Ovary (tissue), 9 donors: Measurements from ENCODE around the gene GRID1. TPM values are rescaled to one million over a fixed set of nuclear protein-coding genes. Genes with fewer than 3 reads are reported as not detected.

ENCODE experiments used
- DNase-seq, 5 donors: peaks; one replicate each; pipeline ENCODE4 v3.0.0-alpha.2; 2019 to 2020
- H3K27ac ChIP-seq, 2 donors: fragments of 200-600 bp; one replicate each; pipeline versions ENCODE4 v1.5.1 to v1.8.0; 2019 to 2022
- H3K27me3 ChIP-seq: fragments of 200-600 bp; one replicate; pipeline ENCODE4 v1.8.0; 2022
- H3K36me3 ChIP-seq: fragments of 200-600 bp; sonication (generic); one replicate; pipeline ENCODE4 v1.5.1; 2019
- H3K4me1 ChIP-seq: one replicate; pipeline ENCODE4 v1.8.1; 2013; ENCODE audit warnings: mild to moderate bottlenecking, moderate library complexity; ENCODE audit not compliant: insufficient read depth
- H3K4me3 ChIP-seq: fragments of 200-600 bp; sonication (generic); one replicate; pipeline ENCODE4 v1.5.1; 2017
- H3K9me3 ChIP-seq, 2 donors: fragments of 200-600 bp in 1 of 2; sonication (generic) in 1 of 2; one replicate each; pipeline versions ENCODE4 v1.5.1 to v1.8.1; 2013 to 2019; ENCODE audit warnings: mild to moderate bottlenecking in 1 of 2, moderate library complexity in 1 of 2
- CTCF ChIP-seq, 3 donors: fragments of 450-650 bp in 2 of 3; fragments of 200-600 bp in 1 of 3; IDR thresholded peaks; one replicate each; pipeline versions ENCODE4 v1.5.1 to v1.8.0; 2016 to 2022; ENCODE audit warnings: antibody characterized with exemption in 3 of 3, mild to moderate bottlenecking in 1 of 3
- EP300 ChIP-seq: sonication (generic); formaldehyde crosslinking; IDR thresholded peaks from one replicate; pipeline ENCODE4 v1.6.1; 2017; ENCODE audit warnings: antibody characterized with exemption
- POLR2A ChIP-seq: fragments of 450-650 bp; IDR thresholded peaks from one replicate; pipeline ENCODE4 v1.6.1; 2017; ENCODE audit warnings: antibody characterized with exemption, mild to moderate bottlenecking, moderate library complexity
- WGBS, 3 donors: extraction: QIAGEN DNeasy Blood & Tissue Kit in 1 of 3; methylation state at CpG; one replicate each; pipeline versions ENCODE4 v1.1.5 to v1.1.7; 2013 to 2017; 5-methylcytosine and 5-hydroxymethylcytosine counted together
- intact Hi-C, 4 donors: fragments of 100-400 bp; cut with DNase I; formaldehyde crosslinking; loops; one replicate each; pipeline versions ENCODE4 v1.11.0 to v1.15.1; 2022 to 2023
- polyA plus RNA-seq, 2 donors: library from polyadenylated mRNA; stranded (reverse); fragments of 200-250 nt in 1 of 2; fragments of 350-450 nt in 1 of 2; fragmentation: Illumina TruSeq in 1 of 2; extraction: RNeasy Lipid Tissue Mini Kit (QIAGEN cat#74804) in 1 of 2; gene quantifications; one replicate each; pipeline ENCODE4 v1.2.3, GENCODE V29; 2013 to 2014
- total RNA-seq, 7 donors: library from RNA; depleted of rRNA in 2 of 7; stranded (reverse); fragments of >200 nt in 2 of 7; fragmentation: NEBNext Ultra II Directional in 3 of 7; extraction: Animal tissue kit (Norgen Biotek cat#: 25700) in 3 of 7; gene quantifications; one replicate each; pipeline versions ENCODE4 v1.1.0 to v1.2.4, GENCODE V29; 2016 to 2023
- donor health status: DM: no; HTN: no; CAD: no; lungs with moderate emphysema.
- donor health status: DM: no; HTN: no; CAD: no.
- donor health status: Bipolar disorder and iron deficiency.
- donor health status: DM: yes; HTN: yes; CAD: no.
- donor health status: DM: no; HTN: no; CAD: no.
- donor health status: DM: yes; HTN: yes; CAD: no.

The GRID1 gene
- total and polyA plus RNA-seq, 9 donors = 0.57 to 6.2 (median 1.8) TPM

- Histone ChIP-seq H3K4me3 (no peak overlapping the region), H3K36me3 (no peaks in the 10 kb centered on the region), H3K27me3 (no peaks in the 10 kb centered on the region), H3K27ac (no peak overlapping the region), H3K4me1 (no peaks in the 10 kb centered on the region), H3K9me3 (no peaks in the 10 kb centered on the region)
- 65 to 72% (median 65%) methylated on average over 1 of the region's 1 CpG for WGBS, 3 donors
- TF ChIP-seq EP300 = no peak
- no peak for TF ChIP-seq POLR2A
- TF ChIP-seq CTCF (IDR thresholded peaks at IDR 0.05) = no peak
- DNase-seq = no peak
- intact Hi-C loops = no loop called here
Measured at GRCh38 chr10:85832988-85833387, 533.6 kb downstream of the GRID1 start.

GRCh38 chr10:85831422-85831821 is 535.2 kb downstream of the GRID1 start:
- WGBS, 3 donors = 66 to 77% (median 66%) methylated on average over 3 of the region's 3 CpGs
- intact Hi-C loops = no loop called here
- H3K4me1 ChIP-seq = no peaks in the 10 kb centered on the region
- no peaks in the 10 kb centered on the region for H3K9me3 ChIP-seq
- H3K27ac ChIP-seq = no peak overlapping the region
- TF ChIP-seq EP300 (no peak), CTCF (IDR thresholded peaks at IDR 0.05) (no peak), POLR2A (no peak)
- H3K27me3 ChIP-seq = no peaks in the 10 kb centered on the region
- DNase-seq = no peak
- H3K4me3 ChIP-seq = no peak overlapping the region
- no peaks in the 10 kb centered on the region for H3K36me3 ChIP-seq

GRCh38 chr10:85826377-85826776 is 540.2 kb downstream of the GRID1 start:
- Histone ChIP-seq H3K4me1 (no peaks in the 10 kb centered on the region), H3K36me3 (no peaks in the 10 kb centered on the region), H3K4me3 (no peak overlapping the region), H3K9me3 (no peaks in the 10 kb centered on the region), H3K27ac (no peak overlapping the region), H3K27me3 (no peaks in the 10 kb centered on the region)
- intact Hi-C loops = no loop called here
- WGBS, 3 donors = 94 to 97% (median 95%) methylated on average over 4 of the region's 4 CpGs
- DNase-seq = no peak
- no peak for TF ChIP-seq CTCF (IDR thresholded peaks at IDR 0.05)
- TF ChIP-seq EP300 = no peak
- no peak for TF ChIP-seq POLR2A

- DNase-seq = no peak
- WGBS, 3 donors = 87 to 93% (median 90%) methylated on average over 2 of the region's 2 CpGs
Measured at GRCh38 chr10:85811405-85811804, 555.2 kb downstream of the GRID1 start.

More at GRCh38 chr10:85811405-85811804, 555.2 kb downstream of the GRID1 start:
- Histone ChIP-seq H3K4me1 (no peaks in the 10 kb centered on the region), H3K27ac (no peak overlapping the region), H3K9me3 (peaks cover 0 to 4% of the 10 kb centered on the region in 2 donors), H3K4me3 (no peak overlapping the region), H3K36me3 (no peaks in the 10 kb centered on the region), H3K27me3 (no peaks in the 10 kb centered on the region)
- TF ChIP-seq CTCF (IDR thresholded peaks at IDR 0.05) = no peak
- TF ChIP-seq EP300 = no peak
- TF ChIP-seq POLR2A = no peak
- intact Hi-C loops = no loop called here
